ENCODE results near the gene ELMOD1. TPM values are rescaled to one million over a fixed set of nuclear protein-coding genes. Genes with fewer than 3 reads are reported as not detected.
"Not testable (repeated sequence)": the region's sequence is repeated elsewhere in the genome, so short reads cannot be mapped to it uniquely, and the experiment has no call there.

The ELMOD1 gene
- total and polyA plus RNA-seq, 10 donors = 0.02 TPM; not detected in 9

DNA sequence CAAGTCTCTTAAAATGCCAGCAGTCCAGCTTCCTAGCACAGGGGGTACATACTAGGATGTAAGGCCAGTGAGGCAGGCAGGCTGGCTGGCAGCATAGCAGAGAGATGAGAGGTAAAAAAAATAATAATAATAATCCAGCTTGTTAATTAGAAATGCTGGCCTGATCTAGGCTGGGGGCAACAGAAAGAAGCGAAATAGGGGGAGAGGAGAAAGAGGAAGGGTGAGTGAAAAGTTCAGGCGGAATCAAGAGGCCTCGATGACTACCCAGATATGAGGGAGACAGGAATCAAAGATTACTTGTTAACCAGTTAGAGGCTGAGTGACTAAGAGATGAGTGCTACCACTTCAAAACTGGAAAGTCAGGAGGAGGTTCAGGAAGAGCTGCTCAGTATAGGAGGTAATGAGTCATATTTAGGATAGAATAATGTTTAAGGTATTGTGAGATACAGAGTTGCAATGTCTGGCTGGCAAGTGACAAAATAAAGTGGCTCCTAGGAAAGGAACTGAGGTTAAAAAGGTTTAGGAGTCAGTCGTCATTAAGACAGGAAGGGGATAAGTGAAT, 28.2 kb upstream of the ELMOD1 start:
- Histone ChIP-seq H3K4me3 (no peak overlapping the region), H3K9me3 (no peaks in the 10 kb centered on the region), H3K27ac (no peak overlapping the region), H3K27me3 (replicated peaks in 1 of 7) (no peaks in the 10 kb centered on the region), H3K36me3 (peaks cover 0 to 40% (median 8%) of the 10 kb centered on the region in 6 donors), H3K4me1 (peaks cover 16 to 42% (median 30%) of the 10 kb centered on the region in 6 donors)
- 47 to 65% (median 56%) methylated on average over 4 of the region's 4 CpGs for WGBS, 5 donors
- no peak for DNase-seq
- TF ChIP-seq POLR2AphosphoS5 (IDR thresholded peaks at IDR 0.05) (no peak), POLR2A (IDR thresholded peaks at IDR 0.05) (no peak)
- TF ChIP-seq, protein P1, sequence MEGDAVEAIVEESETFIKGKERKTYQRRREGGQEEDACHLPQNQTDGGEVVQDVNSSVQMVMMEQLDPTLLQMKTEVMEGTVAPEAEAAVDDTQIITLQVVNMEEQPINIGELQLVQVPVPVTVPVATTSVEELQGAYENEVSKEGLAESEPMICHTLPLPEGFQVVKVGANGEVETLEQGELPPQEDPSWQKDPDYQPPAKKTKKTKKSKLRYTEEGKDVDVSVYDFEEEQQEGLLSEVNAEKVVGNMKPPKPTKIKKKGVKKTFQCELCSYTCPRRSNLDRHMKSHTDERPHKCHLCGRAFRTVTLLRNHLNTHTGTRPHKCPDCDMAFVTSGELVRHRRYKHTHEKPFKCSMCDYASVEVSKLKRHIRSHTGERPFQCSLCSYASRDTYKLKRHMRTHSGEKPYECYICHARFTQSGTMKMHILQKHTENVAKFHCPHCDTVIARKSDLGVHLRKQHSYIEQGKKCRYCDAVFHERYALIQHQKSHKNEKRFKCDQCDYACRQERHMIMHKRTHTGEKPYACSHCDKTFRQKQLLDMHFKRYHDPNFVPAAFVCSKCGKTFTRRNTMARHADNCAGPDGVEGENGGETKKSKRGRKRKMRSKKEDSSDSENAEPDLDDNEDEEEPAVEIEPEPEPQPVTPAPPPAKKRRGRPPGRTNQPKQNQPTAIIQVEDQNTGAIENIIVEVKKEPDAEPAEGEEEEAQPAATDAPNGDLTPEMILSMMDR (IDR thresholded peaks at IDR 0.05 in 8 of 11, conservative IDR thresholded peaks at IDR 0.05 in 3 of 11) = no peak
- intact Hi-C loops (cut with DNase I; ENCODE audit: low total_unique reads) = no loop called here

DNA sequence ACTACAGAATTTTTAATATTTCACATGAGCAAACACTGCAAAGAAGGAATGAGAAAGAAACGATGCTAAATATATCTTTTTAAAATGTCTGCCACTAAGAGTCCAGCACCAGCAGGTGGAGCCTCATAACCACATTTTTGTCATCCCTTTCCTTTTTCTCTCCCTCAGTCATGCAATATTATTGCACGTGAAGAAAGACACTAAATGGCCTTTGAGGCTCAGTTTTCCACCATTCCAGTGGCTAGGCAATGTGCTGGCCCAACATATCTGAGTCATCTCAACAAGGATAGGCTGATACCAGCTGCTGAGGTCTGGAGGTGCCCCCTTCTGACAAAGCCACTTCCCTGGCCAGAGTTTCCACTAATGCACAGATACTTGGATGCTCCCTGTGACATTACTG, 27.2 kb upstream of the ELMOD1 start:
- WGBS, 5 donors = 0 to 3% (median 0%) methylated on average over 2 of the region's 2 CpGs
- intact Hi-C loops (cut with DNase I; ENCODE audit: low total_unique reads) = no loop called here

DNA sequence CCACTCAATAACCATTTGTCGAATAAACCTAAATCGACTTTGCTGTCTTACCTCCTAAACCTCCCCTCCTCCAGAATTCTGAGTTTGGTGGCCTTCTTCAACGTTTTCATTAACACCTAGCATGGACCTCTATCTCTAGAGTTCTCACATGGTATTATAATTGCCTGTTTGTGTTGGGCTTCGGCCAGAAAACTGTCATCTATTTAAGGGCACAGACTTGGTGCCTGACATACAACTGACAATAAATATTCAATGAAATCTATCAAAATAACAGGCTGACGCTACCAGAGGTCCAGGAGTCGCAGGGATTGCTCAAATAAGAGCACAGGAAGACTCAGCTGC, 26.1 kb upstream of the ELMOD1 start:
- 11 to 17% (median 12%) methylated on average over 6 of the region's 6 CpGs for WGBS, 5 donors
- Histone ChIP-seq H3K4me1 (peaks cover 16 to 49% (median 30%) of the 10 kb centered on the region in 6 donors), H3K36me3 (peaks cover 0 to 19% (median 3%) of the 10 kb centered on the region in 6 donors), H3K4me3 (peak overlapping the region; percentile 59 to 93 (median 77)), H3K27me3 (replicated peaks in 1 of 7) (no peaks in the 10 kb centered on the region), H3K9me3 (no peaks in the 10 kb centered on the region), H3K27ac (peak overlapping the region; percentile 82 to 91 (median 85))
- no peak for DNase-seq
- intact Hi-C loops (cut with DNase I; ENCODE audit: low total_unique reads) = no loop called here
- TF ChIP-seq, protein P1 (IDR thresholded peaks at IDR 0.05 in 8 of 11, conservative IDR thresholded peaks at IDR 0.05 in 3 of 11) = no peak
- TF ChIP-seq POLR2AphosphoS5 (IDR thresholded peaks at IDR 0.05) (no peak), POLR2A (IDR thresholded peaks at IDR 0.05) (no peak)

More for the DNA sequence above, 27.2 kb upstream of the ELMOD1 start:
- no peaks in the 10 kb centered on the region for H3K27me3 ChIP-seq (replicated peaks in 1 of 7)
- peak overlapping the region in 1 of 8 donors; percentile 76 for H3K4me3 ChIP-seq
- peaks cover 16 to 49% (median 30%) of the 10 kb centered on the region in 6 donors for H3K4me1 ChIP-seq
- peak overlapping the region in 2 of 8 donors; percentile 39 to 89 for H3K27ac ChIP-seq
- peaks cover 0 to 30% (median 6%) of the 10 kb centered on the region in 6 donors for H3K36me3 ChIP-seq
- TF ChIP-seq, protein P1 (IDR thresholded peaks at IDR 0.05 in 8 of 11, conservative IDR thresholded peaks at IDR 0.05 in 3 of 11) = peak in 10 of 11 experiments; percentile 15 to 53 (median 34)
- no peak for TF ChIP-seq POLR2AphosphoS5 (IDR thresholded peaks at IDR 0.05)
- no peaks in the 10 kb centered on the region for H3K9me3 ChIP-seq
- no peak for DNase-seq

DNA sequence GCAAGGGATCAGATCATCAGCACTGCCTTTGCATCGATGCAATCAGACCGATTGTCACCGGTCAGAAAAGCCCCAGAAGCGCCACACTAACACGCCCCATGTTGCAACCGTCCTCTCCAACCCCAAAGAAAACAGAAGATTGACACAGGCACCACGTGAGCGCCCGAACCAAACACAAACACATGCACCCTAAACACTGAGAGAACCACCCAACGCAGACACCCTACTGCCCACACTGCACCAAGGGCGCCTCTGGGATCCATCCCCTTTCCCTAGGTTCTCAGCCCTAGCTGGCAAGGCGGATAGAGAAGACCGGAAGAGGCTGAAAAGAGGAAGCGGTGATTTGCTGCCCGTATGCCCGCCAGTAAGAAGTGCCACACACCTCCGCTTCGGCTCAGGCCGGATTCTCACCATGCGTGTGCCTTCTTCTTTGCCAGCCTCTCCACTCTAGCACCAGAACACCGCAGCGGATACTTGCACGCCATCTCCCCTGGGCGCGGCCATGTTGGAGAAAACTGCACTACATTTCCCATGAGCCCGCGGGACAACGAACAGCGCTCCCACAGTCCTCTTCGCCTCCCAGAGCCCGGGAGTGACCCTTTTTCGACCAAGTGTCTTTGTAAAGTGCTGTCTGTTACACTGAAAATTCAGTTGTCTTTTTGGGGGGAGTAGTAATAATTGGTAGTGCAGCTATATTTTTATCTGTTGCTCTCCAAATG, 25.6 kb upstream of the ELMOD1 start, which contains the start of gene ALKBH8:
Gene ALKBH8 (minus strand): TSS at position 517 of the 719 bp plus-strand sequence. CDS start 4,842 bp downstream, outside the sequence.
- 0 to 1% (median 0%) methylated on average over 17 to 32 of the region's 32 CpGs for WGBS, 5 donors
- peaks cover 0 to 13% (median 0%) of the 10 kb centered on the region in 6 donors for H3K36me3 ChIP-seq
- H3K9me3 ChIP-seq = no peaks in the 10 kb centered on the region
- TF ChIP-seq, protein P1 (IDR thresholded peaks at IDR 0.05 in 8 of 11, conservative IDR thresholded peaks at IDR 0.05 in 3 of 11) = peak in 1 of 11 experiments; percentile 22
- peak; percentile 72 to 76 (median 75) for TF ChIP-seq POLR2AphosphoS5 (IDR thresholded peaks at IDR 0.05)
- TF ChIP-seq POLR2A (IDR thresholded peaks at IDR 0.05) = no peak
- H3K4me1 ChIP-seq = peaks cover 16 to 49% (median 30%) of the 10 kb centered on the region in 6 donors
- peak within 1 kb of the TSS; percentile 59 to 93 (median 77) for H3K4me3 ChIP-seq
- intact Hi-C loops (cut with DNase I; ENCODE audit: low total_unique reads) = no loop called here
- H3K27ac ChIP-seq = peak within 1 kb of the TSS; percentile 82 to 91 (median 85)
- H3K27me3 ChIP-seq (replicated peaks in 1 of 7) = no peaks in the 10 kb centered on the region
- peak; percentile 92 for DNase-seq

DNA sequence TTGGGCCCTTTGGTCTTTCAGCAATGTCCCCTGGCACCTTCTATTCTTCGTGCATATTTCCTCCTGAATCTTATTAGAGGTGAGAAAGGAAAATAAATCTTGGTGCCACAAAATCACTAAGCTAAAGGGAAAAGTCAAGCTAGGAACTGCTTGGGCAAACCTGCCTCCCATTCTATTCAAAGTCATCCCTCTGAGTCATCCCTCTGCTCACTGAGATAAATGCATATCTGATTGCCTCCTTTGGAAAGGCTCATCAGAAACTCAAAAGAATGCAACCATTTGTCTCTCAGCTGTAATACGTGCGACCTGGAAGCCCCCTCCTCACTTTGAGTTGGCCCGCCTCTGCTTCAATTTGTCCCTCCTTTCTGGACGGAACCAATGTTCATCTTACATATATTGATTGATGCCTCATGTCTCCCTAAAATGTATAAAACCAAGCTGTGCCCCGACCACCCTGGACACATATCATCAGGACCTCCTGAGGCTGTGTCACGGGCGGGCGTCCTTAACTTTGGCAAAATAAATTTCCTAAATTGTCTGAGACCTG, 24.9 kb upstream of the ELMOD1 start:
- peak overlapping the region; percentile 59 to 93 (median 77) for H3K4me3 ChIP-seq
- H3K27ac ChIP-seq = peak overlapping the region; percentile 82 to 91 (median 85)
- H3K27me3 ChIP-seq (replicated peaks in 1 of 7); DNase-seq; intact Hi-C loops (cut with DNase I; ENCODE audit: low total_unique reads); H3K9me3 ChIP-seq; H3K36me3 ChIP-seq: not testable (repeated sequence)
- H3K4me1 ChIP-seq = peaks cover 16 to 49% (median 30%) of the 10 kb centered on the region in 6 donors
- 55 to 67% (median 62%) methylated on average over 9 of the region's 9 CpGs for WGBS, 5 donors

Data from spleen (tissue), 11 donors.